ENCODE results near the gene MRPL45.
"Not testable (repeated sequence)": the region's sequence is repeated elsewhere in the genome, so short reads cannot be mapped to it uniquely, and the experiment has no call there.

Gene MRPL45

DNA sequence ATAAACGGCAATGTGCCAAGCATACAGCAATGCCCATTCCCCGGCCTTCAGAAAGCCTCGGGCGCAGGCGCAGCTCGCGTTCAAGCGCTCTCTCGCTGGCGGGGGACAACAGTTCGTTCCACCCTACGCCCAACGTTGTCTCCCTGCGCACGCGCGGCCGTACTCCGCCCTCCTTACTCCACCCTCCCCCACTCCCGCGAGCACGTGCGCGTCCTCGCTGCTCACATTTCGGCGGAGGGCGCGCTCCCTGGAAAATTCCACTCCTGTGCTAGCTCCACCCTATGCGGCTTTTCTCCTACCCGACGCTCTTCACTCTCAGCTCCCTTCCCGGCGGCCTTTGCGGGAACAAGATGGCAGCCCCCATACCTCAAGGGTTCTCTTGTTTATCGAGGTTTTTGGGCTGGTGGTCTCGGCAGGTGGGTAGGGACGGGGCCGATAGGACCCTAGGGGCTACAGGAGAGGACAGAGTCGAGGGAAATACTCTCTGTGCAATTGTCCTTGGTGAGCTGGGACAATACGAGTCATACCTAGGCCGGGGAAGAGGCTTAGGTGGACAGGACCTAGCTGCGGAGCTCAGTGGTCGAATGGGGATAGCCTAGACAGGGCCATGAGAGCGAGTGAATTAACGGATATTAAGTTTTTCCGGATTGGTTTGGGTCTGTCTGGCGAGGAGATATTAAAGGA is at the start of gene MRPL45:
Gene MRPL45 (plus strand): TSS at position 335 of the 684 bp plus-strand sequence. CDS start 16 bp downstream, at position 351.
- H3K36me3 ChIP-seq (ENCODE audit: control insufficient read depth, insufficient read depth, low read length); H3K27me3 ChIP-seq (ENCODE audit: control insufficient read depth, insufficient read depth, low read length); H3K4me1 ChIP-seq (ENCODE audit: control insufficient read depth, insufficient read depth, low read length); H3K9me3 ChIP-seq (ENCODE audit: control insufficient read depth, insufficient read depth, low read length): not testable (repeated sequence)
- Histone ChIP-seq H3K9ac (ENCODE audit: low read depth, low read length) (peak within 1 kb of the TSS; percentile 88), H3K4me3 (ENCODE audit: low read depth, low read length) (peak within 1 kb of the TSS; percentile 77)

DNA sequence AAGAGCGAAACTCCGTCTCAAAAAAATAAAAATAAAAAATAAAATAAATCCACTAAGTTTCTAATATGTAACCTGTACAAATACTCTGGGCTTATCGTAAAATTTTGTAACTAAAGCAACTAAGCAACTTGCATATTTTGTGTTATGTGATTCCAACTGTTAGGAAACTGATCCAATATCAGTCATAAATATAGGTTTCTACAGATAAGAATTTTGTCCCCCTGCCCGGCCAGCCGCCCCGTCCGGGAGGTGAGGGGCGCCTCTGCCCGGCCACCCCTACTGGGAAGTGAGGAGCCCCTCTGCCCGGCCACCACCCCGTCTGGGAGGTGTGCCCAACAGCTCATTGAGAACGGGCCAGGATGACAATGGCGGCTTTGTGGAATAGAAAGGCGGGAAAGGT is 43.8 kb upstream of the MRPL45 start:
- not testable (repeated sequence) for H3K36me3 ChIP-seq (ENCODE audit: control insufficient read depth, insufficient read depth, low read length); H3K9me3 ChIP-seq (ENCODE audit: control insufficient read depth, insufficient read depth, low read length); H3K4me3 ChIP-seq (ENCODE audit: low read depth, low read length); H3K9ac ChIP-seq (ENCODE audit: low read depth, low read length); H3K4me1 ChIP-seq (ENCODE audit: control insufficient read depth, insufficient read depth, low read length); H3K27me3 ChIP-seq (ENCODE audit: control insufficient read depth, insufficient read depth, low read length)

DNA sequence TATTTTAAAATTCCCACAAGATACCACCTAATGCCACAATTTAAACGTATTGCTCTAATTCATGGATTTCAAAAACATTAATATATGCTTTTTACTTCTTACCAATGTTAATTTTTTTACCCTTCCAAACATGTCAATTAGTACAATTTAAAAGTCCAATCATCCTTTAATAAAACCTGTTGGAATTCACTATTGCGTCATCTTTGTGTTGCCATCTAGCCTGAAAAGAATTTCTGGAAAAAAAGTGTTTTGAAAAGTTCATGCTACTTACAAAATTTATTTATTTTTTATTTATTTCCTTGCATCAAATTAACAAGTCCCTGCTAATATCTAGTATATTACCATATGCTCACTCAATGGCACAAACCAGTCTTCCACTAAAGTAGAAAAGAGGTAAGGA is 42.6 kb upstream of the MRPL45 start:
- not testable (repeated sequence) for H3K4me3 ChIP-seq (ENCODE audit: low read depth, low read length); H3K27me3 ChIP-seq (ENCODE audit: control insufficient read depth, insufficient read depth, low read length); H3K9ac ChIP-seq (ENCODE audit: low read depth, low read length); H3K4me1 ChIP-seq (ENCODE audit: control insufficient read depth, insufficient read depth, low read length); H3K9me3 ChIP-seq (ENCODE audit: control insufficient read depth, insufficient read depth, low read length); H3K36me3 ChIP-seq (ENCODE audit: control insufficient read depth, insufficient read depth, low read length)

DNA sequence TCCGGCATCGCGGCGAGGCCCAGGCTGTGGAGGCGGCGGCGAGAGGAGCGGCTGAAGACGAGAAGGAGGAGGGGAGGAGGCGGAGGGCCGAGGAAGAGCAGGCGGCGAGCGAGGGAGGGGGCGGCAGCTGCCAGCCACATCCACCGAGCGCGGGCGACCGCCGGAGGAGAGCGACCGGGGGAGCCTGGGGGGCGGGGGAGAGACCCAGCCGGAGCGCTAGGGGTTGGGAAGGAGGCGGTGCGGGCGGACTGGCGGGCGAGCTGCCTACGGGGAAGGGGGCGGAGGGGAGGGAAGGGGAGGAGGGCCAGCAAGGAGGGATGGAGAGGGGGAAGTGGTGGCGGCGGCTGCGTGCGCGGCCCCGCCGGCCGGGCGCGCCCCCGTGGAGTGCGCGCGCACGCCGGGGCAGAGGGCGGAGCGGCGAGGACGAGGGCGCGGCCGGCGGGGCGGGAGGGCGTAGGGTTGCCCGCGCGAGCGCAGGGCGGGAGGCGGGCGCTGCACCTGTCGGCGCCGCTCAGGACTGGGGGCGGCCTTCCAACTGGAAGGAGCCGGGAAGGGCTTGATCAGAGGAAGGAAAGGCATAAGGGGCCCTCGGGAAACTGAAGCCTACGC is 39.9 kb upstream of the MRPL45 start:
- H3K9me3 ChIP-seq (ENCODE audit: control insufficient read depth, insufficient read depth, low read length); H3K4me1 ChIP-seq (ENCODE audit: control insufficient read depth, insufficient read depth, low read length); H3K27me3 ChIP-seq (ENCODE audit: control insufficient read depth, insufficient read depth, low read length); H3K9ac ChIP-seq (ENCODE audit: low read depth, low read length); H3K36me3 ChIP-seq (ENCODE audit: control insufficient read depth, insufficient read depth, low read length): not testable (repeated sequence)
- H3K4me3 ChIP-seq (ENCODE audit: low read depth, low read length) = peak overlapping the region; percentile 39

DNA sequence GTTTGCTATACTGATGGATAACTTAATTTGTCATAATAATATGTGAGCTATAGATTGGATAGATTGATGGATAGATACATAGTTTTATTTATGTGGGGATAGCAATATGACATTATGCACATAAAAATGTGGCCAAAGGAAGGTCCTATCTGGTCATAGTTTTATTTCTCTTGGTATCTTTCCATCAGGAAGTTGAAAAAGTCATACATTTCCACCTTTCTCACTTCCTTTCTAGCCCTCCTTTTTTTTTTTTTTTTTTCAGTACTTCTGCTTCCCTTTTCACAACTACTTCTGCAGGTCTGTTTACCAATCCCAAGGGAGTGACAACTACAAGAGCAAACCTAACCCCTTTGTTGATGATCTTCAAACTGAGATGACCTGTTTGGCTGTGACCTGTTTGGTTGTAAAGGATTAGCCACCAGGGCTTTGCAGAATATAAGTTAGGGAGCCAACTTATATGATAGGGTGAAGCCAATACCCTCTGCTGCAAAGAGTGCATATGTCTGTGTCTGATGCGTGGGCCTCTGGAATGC is 30.9 kb upstream of the MRPL45 start:
- H3K4me1 ChIP-seq (ENCODE audit: control insufficient read depth, insufficient read depth, low read length); H3K4me3 ChIP-seq (ENCODE audit: low read depth, low read length); H3K9ac ChIP-seq (ENCODE audit: low read depth, low read length); H3K27me3 ChIP-seq (ENCODE audit: control insufficient read depth, insufficient read depth, low read length); H3K9me3 ChIP-seq (ENCODE audit: control insufficient read depth, insufficient read depth, low read length); H3K36me3 ChIP-seq (ENCODE audit: control insufficient read depth, insufficient read depth, low read length): not testable (repeated sequence)

DNA sequence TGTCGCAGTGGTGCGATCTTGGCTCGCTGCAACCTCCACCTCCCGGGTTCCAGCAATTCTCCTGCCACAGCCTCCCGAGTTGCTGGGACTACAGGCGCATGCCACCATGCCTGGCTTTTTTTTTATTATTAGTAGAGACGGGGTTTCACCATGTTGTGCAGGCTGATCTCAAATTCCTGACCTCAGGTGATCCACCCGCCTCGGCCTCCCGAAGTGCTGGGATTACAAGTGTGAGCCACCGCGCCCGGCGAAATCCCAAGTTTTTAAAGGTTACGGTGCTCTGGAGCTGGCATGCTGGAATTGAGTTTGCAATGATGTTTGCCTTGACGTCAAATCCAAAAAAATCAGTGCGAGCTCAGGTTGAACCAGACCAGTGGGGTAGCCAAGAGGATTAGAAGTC is 30.4 kb upstream of the MRPL45 start:
- H3K36me3 ChIP-seq (ENCODE audit: control insufficient read depth, insufficient read depth, low read length); H3K4me3 ChIP-seq (ENCODE audit: low read depth, low read length); H3K9ac ChIP-seq (ENCODE audit: low read depth, low read length); H3K27me3 ChIP-seq (ENCODE audit: control insufficient read depth, insufficient read depth, low read length); H3K4me1 ChIP-seq (ENCODE audit: control insufficient read depth, insufficient read depth, low read length); H3K9me3 ChIP-seq (ENCODE audit: control insufficient read depth, insufficient read depth, low read length): not testable (repeated sequence)

DNA sequence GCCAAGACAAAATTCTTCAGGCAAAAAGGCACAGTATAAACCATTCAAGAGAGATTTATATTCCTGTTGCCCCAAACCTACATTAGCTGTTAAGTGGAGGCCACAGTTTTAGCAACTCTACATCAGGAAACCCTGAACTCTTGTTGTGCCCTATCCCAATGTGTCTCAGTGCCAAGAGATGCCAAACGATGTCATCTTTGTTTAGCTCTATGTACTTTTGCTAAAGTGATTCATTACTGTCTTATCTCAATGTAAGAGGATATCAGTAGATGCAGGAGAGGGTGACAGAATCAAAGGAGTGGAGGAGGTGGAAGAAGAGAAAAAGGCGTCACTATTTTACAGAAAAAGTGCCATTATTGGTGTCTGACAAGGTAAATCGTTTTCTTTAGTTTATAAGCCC is 28.8 kb upstream of the MRPL45 start:
- not testable (repeated sequence) for H3K9ac ChIP-seq (ENCODE audit: low read depth, low read length); H3K4me1 ChIP-seq (ENCODE audit: control insufficient read depth, insufficient read depth, low read length); H3K27me3 ChIP-seq (ENCODE audit: control insufficient read depth, insufficient read depth, low read length); H3K4me3 ChIP-seq (ENCODE audit: low read depth, low read length); H3K9me3 ChIP-seq (ENCODE audit: control insufficient read depth, insufficient read depth, low read length); H3K36me3 ChIP-seq (ENCODE audit: control insufficient read depth, insufficient read depth, low read length)

DNA sequence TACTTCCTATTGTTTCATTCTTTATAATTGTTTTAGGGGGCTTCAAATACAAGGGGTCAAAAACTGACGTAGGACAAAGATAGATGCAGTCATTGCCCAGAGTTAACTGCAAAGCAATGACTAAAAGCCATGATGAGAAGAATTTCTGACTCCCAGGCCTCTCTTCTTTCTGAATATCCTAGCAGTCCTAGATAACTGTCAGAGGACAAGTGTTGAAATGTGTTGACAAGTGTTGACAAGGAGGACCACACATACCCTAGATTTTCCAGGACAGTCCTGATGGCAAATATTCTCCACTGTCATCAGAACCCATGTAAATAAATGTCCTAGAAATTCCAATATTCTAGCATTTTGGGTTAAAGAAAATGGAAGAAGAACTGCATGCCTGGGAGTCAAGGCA is 27.9 kb upstream of the MRPL45 start:
- not testable (repeated sequence) for H3K4me1 ChIP-seq (ENCODE audit: control insufficient read depth, insufficient read depth, low read length); H3K9ac ChIP-seq (ENCODE audit: low read depth, low read length); H3K36me3 ChIP-seq (ENCODE audit: control insufficient read depth, insufficient read depth, low read length); H3K4me3 ChIP-seq (ENCODE audit: low read depth, low read length); H3K9me3 ChIP-seq (ENCODE audit: control insufficient read depth, insufficient read depth, low read length); H3K27me3 ChIP-seq (ENCODE audit: control insufficient read depth, insufficient read depth, low read length)

DNA sequence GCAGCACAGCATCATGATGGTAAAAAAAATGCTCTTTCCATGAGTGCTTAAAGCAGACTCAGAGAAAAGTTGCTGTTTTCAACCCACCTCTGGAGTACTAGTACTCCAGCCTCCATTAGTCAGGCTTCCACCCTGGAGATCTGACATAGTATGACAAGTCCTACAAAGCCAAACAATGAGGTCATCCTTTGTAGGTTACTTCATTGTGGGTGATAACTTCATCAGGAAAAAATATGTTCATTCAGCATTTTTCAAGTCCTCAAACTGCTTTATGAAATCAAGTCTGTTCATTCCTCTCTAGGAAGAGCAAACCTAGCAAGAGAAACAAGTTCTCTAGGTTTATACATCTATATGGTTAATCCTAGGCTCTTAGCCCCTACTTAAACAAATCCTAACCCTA is 27.4 kb upstream of the MRPL45 start:
- H3K9ac ChIP-seq (ENCODE audit: low read depth, low read length); H3K36me3 ChIP-seq (ENCODE audit: control insufficient read depth, insufficient read depth, low read length); H3K27me3 ChIP-seq (ENCODE audit: control insufficient read depth, insufficient read depth, low read length); H3K9me3 ChIP-seq (ENCODE audit: control insufficient read depth, insufficient read depth, low read length); H3K4me3 ChIP-seq (ENCODE audit: low read depth, low read length); H3K4me1 ChIP-seq (ENCODE audit: control insufficient read depth, insufficient read depth, low read length): not testable (repeated sequence)

DNA sequence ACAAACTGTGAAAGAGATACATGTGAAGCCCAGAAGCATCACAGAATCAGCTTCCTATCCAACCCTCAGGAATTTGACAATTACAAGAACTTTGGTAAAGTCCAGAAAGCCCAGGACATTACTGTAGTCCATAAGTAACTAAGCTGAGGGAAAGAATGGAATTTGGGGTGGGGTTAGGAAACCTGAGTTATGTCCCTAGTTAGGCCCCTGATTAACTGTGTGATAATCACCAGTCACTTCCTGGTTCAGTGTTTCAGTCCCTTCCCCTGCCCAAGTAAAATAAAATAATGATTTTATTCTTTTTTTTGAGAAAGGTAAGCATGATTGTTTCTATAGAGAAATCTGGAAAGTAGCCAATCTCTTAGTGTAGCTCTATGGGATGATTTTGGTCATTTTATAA is 11.0 kb upstream of the MRPL45 start:
- H3K9ac ChIP-seq (ENCODE audit: low read depth, low read length); H3K9me3 ChIP-seq (ENCODE audit: control insufficient read depth, insufficient read depth, low read length): not testable (repeated sequence)

DNA sequence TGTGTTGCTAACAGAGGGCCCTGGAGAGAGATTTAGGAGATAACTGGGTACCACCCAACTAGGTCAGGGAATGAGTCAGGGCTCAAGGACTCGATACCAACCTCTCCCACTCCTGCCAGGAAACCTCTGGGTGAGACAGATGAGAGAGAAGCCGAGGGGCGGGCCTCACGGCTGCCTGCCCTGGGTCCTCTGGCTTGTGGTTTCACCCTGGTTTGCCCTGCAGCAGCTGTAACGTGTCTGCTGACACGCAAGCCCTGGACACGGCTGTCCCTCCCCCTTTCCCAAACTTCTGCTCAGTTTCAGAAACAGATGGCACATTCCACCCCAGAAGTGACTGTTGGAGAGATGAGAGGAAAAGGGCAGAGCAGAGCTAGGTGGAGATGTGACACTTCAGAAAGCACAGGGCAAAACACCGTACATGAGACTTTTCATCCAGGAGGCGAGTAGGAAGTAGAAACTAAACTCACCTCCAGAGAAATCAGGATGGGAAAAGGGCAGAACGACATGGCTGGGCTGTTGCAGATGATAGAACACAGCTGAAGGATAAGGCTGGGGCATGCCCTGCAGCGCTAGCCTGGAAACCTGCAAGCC is 10.4 kb upstream of the MRPL45 start:
- not testable (repeated sequence) for H3K4me1 ChIP-seq (ENCODE audit: control insufficient read depth, insufficient read depth, low read length); H3K9ac ChIP-seq (ENCODE audit: low read depth, low read length); H3K9me3 ChIP-seq (ENCODE audit: control insufficient read depth, insufficient read depth, low read length); H3K36me3 ChIP-seq (ENCODE audit: control insufficient read depth, insufficient read depth, low read length); H3K4me3 ChIP-seq (ENCODE audit: low read depth, low read length); H3K27me3 ChIP-seq (ENCODE audit: control insufficient read depth, insufficient read depth, low read length)

More for the DNA sequence above, 11.0 kb upstream of the MRPL45 start:
- H3K36me3 ChIP-seq (ENCODE audit: control insufficient read depth, insufficient read depth, low read length); H3K27me3 ChIP-seq (ENCODE audit: control insufficient read depth, insufficient read depth, low read length); H3K4me1 ChIP-seq (ENCODE audit: control insufficient read depth, insufficient read depth, low read length); H3K4me3 ChIP-seq (ENCODE audit: low read depth, low read length): not testable (repeated sequence)

DNA sequence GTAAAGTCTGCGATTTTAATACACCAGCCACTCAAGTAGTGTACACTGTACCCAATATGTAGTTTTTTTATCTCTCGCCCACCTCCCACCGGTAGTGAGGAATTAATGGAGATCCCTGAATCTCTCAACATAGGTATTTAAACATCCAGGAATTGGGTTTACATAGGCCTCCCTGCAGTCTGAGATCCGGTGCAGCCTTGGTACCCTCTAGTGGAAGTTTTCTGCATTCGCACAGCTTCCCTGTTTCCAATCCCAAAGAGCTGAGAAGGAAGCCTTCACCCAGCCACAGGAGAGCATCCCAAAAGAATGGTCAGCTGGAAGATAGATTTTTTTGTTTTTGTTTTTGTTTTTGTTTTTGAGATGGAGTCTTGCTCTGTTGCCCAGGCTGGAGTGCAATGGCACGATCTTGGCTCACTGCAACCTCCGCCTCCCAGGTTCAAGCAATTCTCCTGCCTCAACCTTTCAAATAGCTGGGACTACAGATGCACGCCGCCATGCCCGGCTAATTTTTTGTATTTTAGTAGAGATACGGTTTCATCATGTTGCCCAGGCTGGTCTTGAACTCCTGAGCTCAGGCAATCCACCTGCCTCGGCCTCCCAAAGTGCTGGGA is 8.6 kb upstream of the MRPL45 start:
- H3K9me3 ChIP-seq (ENCODE audit: control insufficient read depth, insufficient read depth, low read length); H3K4me1 ChIP-seq (ENCODE audit: control insufficient read depth, insufficient read depth, low read length); H3K36me3 ChIP-seq (ENCODE audit: control insufficient read depth, insufficient read depth, low read length); H3K4me3 ChIP-seq (ENCODE audit: low read depth, low read length); H3K9ac ChIP-seq (ENCODE audit: low read depth, low read length); H3K27me3 ChIP-seq (ENCODE audit: control insufficient read depth, insufficient read depth, low read length): not testable (repeated sequence)
